Neural cell (in vitro differentiated cells): ENCODE measurements around the gene POLD1. TPM values are rescaled to one million over a fixed set of nuclear protein-coding genes. Genes with fewer than 3 reads are reported as not detected.
A peak's percentile ranks its signal among the peaks of the same experiment; 100 is the strongest.

Experiments
- H2AFZ ChIP-seq: fragments of 200-600, 300-800 bp; sonication (generic), shearing (Covaris generic); 2 replicates; pipeline ENCODE4 v1.6.0; 2014; ENCODE audit warnings: low read depth, mild to moderate bottlenecking, antibody characterized with exemption, low read length, moderate library complexity
- H3F3A ChIP-seq: fragments of 200-600 bp; shearing (Covaris generic); 2 replicates; pipeline ENCODE4 v1.6.1; 2016; ENCODE audit warnings: mild to moderate bottlenecking, moderate library complexity, mixed read lengths, antibody characterized with exemption, low read length; ENCODE audit not compliant: insufficient read depth, poor library complexity, severe bottlenecking
- H3K27ac ChIP-seq: fragments of 200-600, 300-800 bp; sonication (generic), shearing (Covaris generic); 2 replicates; pipeline ENCODE4 v1.5.1; 2014; ENCODE audit warnings: mild to moderate bottlenecking, low read length, moderate library complexity
- H3K27me3 ChIP-seq: fragments of 300-800, 200-600 bp; sonication (generic), shearing (Covaris generic); 2 replicates; pipeline ENCODE4 v1.6.0; 2014; ENCODE audit warnings: mild to moderate bottlenecking, low read depth, low read length, moderate library complexity; ENCODE audit not compliant: insufficient read depth
- H3K36me3 ChIP-seq: fragments of 300-800, 200-600 bp; sonication (generic), shearing (Covaris generic); 2 replicates; pipeline ENCODE4 v1.5.1; 2014; ENCODE audit warnings: mild to moderate bottlenecking, antibody characterized with exemption, low read length, moderate library complexity; ENCODE audit not compliant: insufficient read depth
- H3K4me2 ChIP-seq: fragments of 300-800, 200-600 bp; sonication (generic), shearing (Covaris generic); 2 replicates; pipeline ENCODE4 v1.6.0; 2014; ENCODE audit warnings: mild to moderate bottlenecking, low read length
- H3K4me3 ChIP-seq: fragments of 300-800, 200-600 bp; sonication (generic), shearing (Covaris generic); 2 replicates; pipeline ENCODE4 v1.5.1; 2014; ENCODE audit warnings: mild to moderate bottlenecking, low read length, moderate library complexity
- H3K79me2 ChIP-seq: fragments of 200-600 bp; shearing (Covaris generic); replicated peaks from 2 replicates; pipeline ENCODE4 v1.6.0; 2014; ENCODE audit warnings: mild to moderate bottlenecking, low read length, moderate library complexity; ENCODE audit not compliant: insufficient read depth
- H3K9ac ChIP-seq: fragments of 300-800, 200-600 bp; sonication (generic), shearing (Covaris generic); 2 replicates; pipeline ENCODE4 v1.6.1; 2016; ENCODE audit warnings: mild to moderate bottlenecking, low read length, mixed read lengths
- H3K9me2 ChIP-seq: fragments of 200-600 bp; shearing (Covaris generic); 2 replicates; pipeline ENCODE4 v1.6.1; 2016; ENCODE audit warnings: mild to moderate bottlenecking, low read length, mixed read lengths; ENCODE audit not compliant: insufficient read depth
- H3K9me3 ChIP-seq: fragments of 200-600, 300-800 bp; sonication (generic), shearing (Covaris generic); 2 replicates; pipeline ENCODE4 v1.6.1; 2016; ENCODE audit warnings: mild to moderate bottlenecking, mixed run types, low read length, moderate library complexity, mixed read lengths
- H4K20me1 ChIP-seq: fragments of 200-600 bp; shearing (Covaris generic); 2 replicates; pipeline ENCODE4 v1.6.1; 2016; ENCODE audit warnings: mild to moderate bottlenecking, mixed run types; ENCODE audit not compliant: insufficient read depth
- CTCF ChIP-seq: fragments of 450-650 bp; IDR thresholded peaks from 2 replicates; pipeline ENCODE4 v1.5.1; 2014; ENCODE audit warnings: antibody characterized with exemption, mild to moderate bottlenecking, moderate library complexity; ENCODE audit not compliant: poor library complexity, severe bottlenecking
- EP300 ChIP-seq: fragments of 450-650 bp; conservative IDR thresholded peaks from 2 replicates; pipeline ENCODE4 v1.6.1; 2014; ENCODE audit warnings: antibody characterized with exemption, mild to moderate bottlenecking, moderate library complexity; ENCODE audit not compliant: poor library complexity, severe bottlenecking
- EZH2 ChIP-seq: fragments of 200-600, 300-800 bp; shearing (Covaris generic), sonication (generic); IDR thresholded peaks from 2 replicates; pipeline ENCODE4 v1.6.1; 2014; ENCODE audit warnings: antibody characterized with exemption, low read length, borderline replicate concordance, mild to moderate bottlenecking; ENCODE audit not compliant: insufficient read depth, poor library complexity, severe bottlenecking
- MXI1 ChIP-seq: fragments of 450-650 bp; conservative IDR thresholded peaks from 2 replicates; pipeline ENCODE4 v1.6.1; 2014; ENCODE audit warnings: antibody characterized with exemption, mild to moderate bottlenecking; ENCODE audit not compliant: poor library complexity, severe bottlenecking
- POLR2AphosphoS5 ChIP-seq: IDR thresholded peaks from 2 replicates; pipeline ENCODE4 v1.6.1; 2012
- RAD21 ChIP-seq: fragments of 450-650 bp; conservative IDR thresholded peaks from 2 replicates; pipeline ENCODE4 v1.6.1; 2014; ENCODE audit warnings: antibody characterized with exemption, mild to moderate bottlenecking, moderate library complexity
- REST ChIP-seq: IDR thresholded peaks from 2 replicates; pipeline ENCODE4 v1.6.1; 2012; ENCODE audit warnings: borderline replicate concordance
- SMC3 ChIP-seq: fragments of 450-650 bp; conservative IDR thresholded peaks from 2 replicates; pipeline ENCODE4 v1.6.1; 2014; ENCODE audit warnings: antibody characterized with exemption, mild to moderate bottlenecking, moderate library complexity; ENCODE audit not compliant: poor library complexity
- TAF1 ChIP-seq: IDR thresholded peaks from 2 replicates; pipeline ENCODE4 v1.6.1; 2012; ENCODE audit warnings: low read depth
- polyA plus RNA-seq: library from polyadenylated mRNA; depleted of rRNA; stranded (reverse); fragments of >200 nt; gene quantifications from 2 replicates; pipeline ENCODE4 v1.2.3, GENCODE V29; 2014

The POLD1 gene
- polyA plus RNA-seq, 1 donor from 2014 or later, result 13.1 TPM

- no peaks in the 10 kb centered on the region for H3K9me2 ChIP-seq
- no peak for TF ChIP-seq RAD21
- no peak for TF ChIP-seq MXI1
- no peak for TF ChIP-seq REST
- TF ChIP-seq CTCF, result no peak
- no peak for TF ChIP-seq POLR2AphosphoS5
- TF ChIP-seq EZH2, result no peak
- no peak for TF ChIP-seq SMC3
- TF ChIP-seq EP300, result no peak
- TF ChIP-seq TAF1, result no peak
- H3K36me3 ChIP-seq, result no peaks in the 10 kb centered on the region
- no peak within 1 kb of the TSS for H3K27ac ChIP-seq
- no peaks in the 10 kb centered on the region for H3F3A ChIP-seq
- peak within 1 kb of the TSS; percentile 55 for H3K4me2 ChIP-seq
- H3K4me3 ChIP-seq, result peak within 1 kb of the TSS; percentile 76
- no peaks in the 10 kb centered on the region for H3K9me3 ChIP-seq
- no peaks in the 10 kb centered on the region for H3K79me2 ChIP-seq
- H3K9ac ChIP-seq, result peak within 1 kb of the TSS; percentile 62
- peaks cover 5% of the 10 kb centered on the region for H3K27me3 ChIP-seq
- no peak within 1 kb of the TSS for H2AFZ ChIP-seq
- no peaks in the 10 kb centered on the region for H4K20me1 ChIP-seq
These were observed 48.3 kb downstream of the POLD1 start, which contains the start of gene MYBPC2 for GRCh38 chr19:50432221-50433028. Gene MYBPC2, plus strand, starts transcription at chr19:50432892. Its CDS starts 62 bp downstream, at chr19:50432954.

- no peaks in the 10 kb centered on the region for H3K9me2 ChIP-seq
- H3F3A ChIP-seq, result no peaks in the 10 kb centered on the region
- peaks cover 5% of the 10 kb centered on the region for H3K27me3 ChIP-seq
- no peaks in the 10 kb centered on the region for H3K9me3 ChIP-seq
- H2AFZ ChIP-seq, result no peak overlapping the region
- no peaks in the 10 kb centered on the region for H3K79me2 ChIP-seq
- no peaks in the 10 kb centered on the region for H4K20me1 ChIP-seq
- no peak overlapping the region for H3K4me3 ChIP-seq
- no peak overlapping the region for H3K9ac ChIP-seq
- H3K36me3 ChIP-seq, result no peaks in the 10 kb centered on the region
- H3K4me2 ChIP-seq, result no peak overlapping the region
- no peak overlapping the region for H3K27ac ChIP-seq
- no peak for TF ChIP-seq POLR2AphosphoS5
- no peak for TF ChIP-seq SMC3
- TF ChIP-seq TAF1, result no peak
- TF ChIP-seq CTCF, result no peak
- no peak for TF ChIP-seq REST
- no peak for TF ChIP-seq EP300
- no peak for TF ChIP-seq MXI1
- TF ChIP-seq RAD21, result no peak
- no peak for TF ChIP-seq EZH2
These were observed 49.3 kb downstream of the POLD1 start for GRCh38 chr19:50433201-50434180.
